Stimulated activated naive CD8-positive, alpha-beta T cell treated with anti-CD3 and anti-CD28 coated beads, Interleukin-15, Interleukin-2, amounts not matched to agents 100 ng/mL and 50 ng/mL, for 24 hours (primary cell): ENCODE results near the gene RFTN2.
"Not testable (repeated sequence)": the region's sequence is repeated elsewhere in the genome, so short reads cannot be mapped to it uniquely, and the experiment has no call there.

ENCODE experiments used
- H3K27ac Mint-ChIP-seq: one replicate; pipeline ENCODE4 v1.8.0; 2021; ENCODE audit warnings: mild to moderate bottlenecking, mixed read lengths
- H3K27me3 Mint-ChIP-seq: one replicate; pipeline ENCODE4 v1.8.0; 2021; ENCODE audit warnings: mixed read lengths
- H3K36me3 Mint-ChIP-seq: one replicate; pipeline ENCODE4 v1.8.0; 2021; ENCODE audit warnings: low read depth, mixed read lengths
- H3K4me1 Mint-ChIP-seq: one replicate; pipeline ENCODE4 v1.8.0; 2021; ENCODE audit warnings: low read depth, mixed read lengths
- H3K4me3 Mint-ChIP-seq: one replicate; pipeline ENCODE4 v1.8.0; 2021; ENCODE audit warnings: mild to moderate bottlenecking, mixed read lengths
- H3K9me3 Mint-ChIP-seq: one replicate; pipeline ENCODE4 v1.8.0; 2021; ENCODE audit warnings: mixed read lengths

RFTN2 gene

DNA sequence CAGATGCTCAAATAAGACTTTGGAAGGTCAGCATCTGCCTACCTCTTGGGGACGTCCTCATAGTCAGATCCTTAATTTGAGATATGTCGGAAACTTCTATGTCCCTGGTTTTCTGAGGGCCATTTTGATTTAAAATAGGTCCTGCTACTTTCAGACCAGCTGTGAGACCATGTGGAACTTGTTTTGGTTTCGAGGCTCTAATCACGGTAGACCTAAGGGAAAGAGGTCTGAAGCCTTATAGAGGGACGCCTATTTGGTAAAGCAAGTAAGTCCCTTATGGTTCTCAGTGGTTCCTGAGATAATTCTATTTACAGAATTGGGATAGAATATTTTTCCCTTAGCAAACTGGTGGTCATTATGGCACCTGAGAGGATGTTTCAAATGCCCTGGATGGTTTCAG is 75.1 kb downstream of the RFTN2 start:
- H3K36me3 Mint-ChIP-seq, result no peaks in the 10 kb centered on the region
- H3K27me3 Mint-ChIP-seq, result peaks cover 15% of the 10 kb centered on the region
- no peak overlapping the region for H3K27ac Mint-ChIP-seq
- no peaks in the 10 kb centered on the region for H3K9me3 Mint-ChIP-seq
- H3K4me3 Mint-ChIP-seq, result no peak overlapping the region
- H3K4me1 Mint-ChIP-seq, result peaks cover 6% of the 10 kb centered on the region

DNA sequence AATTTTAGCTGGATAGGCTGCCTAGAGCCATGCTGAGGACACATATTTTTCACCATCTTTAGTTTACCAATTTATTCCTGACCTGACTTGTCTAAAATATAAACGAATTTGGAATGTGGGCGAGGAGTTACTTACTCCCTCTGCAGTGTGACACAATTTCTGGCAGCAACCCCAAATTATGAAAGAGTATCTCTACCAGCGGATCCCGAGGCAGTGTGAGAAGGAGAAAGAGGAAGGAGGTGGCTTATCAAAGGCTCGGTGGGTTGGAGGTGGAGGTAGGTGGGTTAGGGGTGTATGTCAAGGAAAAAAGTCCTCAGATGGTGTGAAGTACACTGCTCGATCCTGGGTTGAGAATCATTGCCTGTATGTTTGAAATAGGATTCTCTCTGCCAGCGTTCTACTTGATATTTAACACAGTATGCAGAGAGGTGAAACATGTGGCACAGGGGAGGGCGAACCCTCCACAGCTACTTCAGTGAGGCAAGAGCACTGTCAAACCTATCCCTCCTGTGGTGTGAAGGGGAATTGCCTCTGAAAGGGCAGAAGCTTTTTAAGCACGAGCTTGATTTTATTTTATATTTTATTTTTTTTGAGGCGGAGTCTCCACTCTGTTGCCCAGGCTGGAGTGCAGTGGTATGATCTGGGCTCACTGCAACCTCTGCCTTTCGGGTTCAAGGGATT is 76.0 kb downstream of the RFTN2 start:
- H3K27me3 Mint-ChIP-seq, result peaks cover 15% of the 10 kb centered on the region
- H3K9me3 Mint-ChIP-seq, result no peaks in the 10 kb centered on the region
- no peaks in the 10 kb centered on the region for H3K36me3 Mint-ChIP-seq
- no peak overlapping the region for H3K27ac Mint-ChIP-seq
- H3K4me1 Mint-ChIP-seq, result peaks cover 6% of the 10 kb centered on the region
- no peak overlapping the region for H3K4me3 Mint-ChIP-seq

DNA sequence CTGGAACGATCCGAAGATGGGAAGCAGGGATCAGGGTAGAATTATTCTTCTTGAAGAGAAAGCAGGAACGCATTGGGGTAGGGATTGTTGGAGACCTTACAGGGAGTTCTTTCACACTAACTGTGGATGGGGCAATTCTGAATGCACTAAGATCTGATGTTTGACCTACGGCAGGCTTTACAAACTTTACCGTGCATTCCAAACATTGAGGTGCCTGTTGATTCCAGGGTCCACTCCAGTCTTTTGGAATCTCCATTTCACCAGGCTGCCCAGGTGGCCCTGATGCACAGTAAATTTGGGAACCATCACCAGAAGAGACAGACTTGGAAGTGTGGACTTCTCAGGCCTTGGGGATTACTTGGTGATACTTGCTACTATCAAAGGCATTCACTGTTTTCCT is 76.9 kb downstream of the RFTN2 start:
- H3K4me1 Mint-ChIP-seq, result peaks cover 6% of the 10 kb centered on the region
- H3K9me3 Mint-ChIP-seq, result no peaks in the 10 kb centered on the region
- H3K27me3 Mint-ChIP-seq, result peaks cover 15% of the 10 kb centered on the region
- H3K36me3 Mint-ChIP-seq, result no peaks in the 10 kb centered on the region
- no peak overlapping the region for H3K27ac Mint-ChIP-seq
- no peak overlapping the region for H3K4me3 Mint-ChIP-seq

DNA sequence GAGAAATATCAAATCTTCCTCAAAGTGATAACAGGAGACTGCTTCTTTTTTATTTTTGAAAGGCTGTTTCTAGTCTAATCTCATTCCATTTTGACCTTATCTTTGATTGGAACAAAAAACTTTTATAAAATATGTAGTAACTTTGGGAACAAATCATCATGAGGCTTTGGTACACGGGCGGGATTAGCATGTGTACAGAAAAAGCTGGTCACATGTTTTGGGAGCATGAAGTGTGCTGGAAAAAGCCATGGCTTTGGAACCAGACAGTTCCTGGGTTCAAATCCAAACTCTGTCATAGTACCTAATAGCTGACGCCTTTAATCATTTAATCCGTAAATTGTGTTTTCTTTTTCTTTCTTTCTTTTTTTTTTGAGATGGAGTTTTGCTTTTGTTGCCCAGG is 78.2 kb downstream of the RFTN2 start:
- Mint-ChIP-seq H3K27ac (no peak overlapping the region), H3K9me3 (no peaks in the 10 kb centered on the region), H3K27me3 (peaks cover 12% of the 10 kb centered on the region), H3K4me3 (no peak overlapping the region), H3K4me1 (peaks cover 6% of the 10 kb centered on the region), H3K36me3 (no peaks in the 10 kb centered on the region)

DNA sequence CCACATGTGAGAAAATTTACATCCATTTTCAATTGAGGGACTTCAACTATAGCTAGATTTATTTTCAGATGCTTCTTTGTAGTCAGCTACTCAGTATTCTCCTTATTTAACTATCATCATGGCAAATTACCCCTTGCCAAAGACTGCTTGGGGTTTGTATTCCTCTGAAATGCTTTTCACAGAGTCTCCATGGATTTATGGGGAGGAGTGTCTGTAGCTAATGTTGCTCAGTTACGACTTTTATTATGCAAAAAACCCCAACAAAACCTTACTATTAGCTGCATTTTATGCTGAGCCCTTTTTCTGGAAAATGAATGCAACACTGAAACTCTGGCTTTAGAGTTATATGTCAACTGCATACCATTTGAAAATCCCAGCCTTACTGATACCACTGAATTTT is 78.6 kb downstream of the RFTN2 start:
- no peaks in the 10 kb centered on the region for H3K36me3 Mint-ChIP-seq
- peaks cover 6% of the 10 kb centered on the region for H3K4me1 Mint-ChIP-seq

DNA sequence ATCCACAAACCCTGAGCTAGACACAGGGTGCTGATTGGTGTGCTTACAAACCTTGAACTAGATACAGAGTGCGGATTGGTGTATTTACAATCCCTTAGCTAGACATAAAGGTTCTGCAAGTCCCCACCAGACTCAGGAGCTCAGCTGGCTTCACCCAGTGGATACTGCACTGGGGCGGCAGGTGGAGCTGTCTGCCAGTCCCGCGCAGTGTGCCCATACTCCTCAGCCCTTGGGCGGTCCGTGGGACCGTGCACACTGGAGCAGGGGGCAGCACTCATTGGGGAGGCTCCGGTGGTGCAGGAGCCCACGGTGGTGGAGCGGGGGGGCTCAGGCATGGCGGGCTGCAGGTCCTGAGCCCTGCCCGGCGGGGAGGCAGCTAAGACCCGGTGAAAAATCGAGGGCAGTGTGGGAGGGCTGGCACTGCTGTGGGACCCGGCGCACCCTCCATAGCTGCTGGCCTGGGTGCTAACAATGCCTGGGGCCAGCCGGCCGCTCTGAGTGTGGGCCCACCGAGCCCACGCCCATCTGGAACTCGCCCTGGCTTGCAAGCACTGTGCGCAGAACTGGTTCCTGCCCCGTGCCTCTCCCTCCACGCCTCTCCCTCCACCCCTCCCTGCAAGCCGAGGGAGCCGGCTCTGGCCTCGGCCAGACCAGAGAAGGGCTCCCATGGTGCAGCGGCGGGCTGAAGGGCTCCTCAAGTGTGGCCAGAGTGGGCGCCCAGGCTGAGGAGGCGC is 83.9 kb downstream of the RFTN2 start:
- H3K27ac Mint-ChIP-seq, result no peak overlapping the region
- peaks cover 7% of the 10 kb centered on the region for H3K9me3 Mint-ChIP-seq
- H3K36me3 Mint-ChIP-seq, result no peaks in the 10 kb centered on the region
- H3K4me3 Mint-ChIP-seq, result no peak overlapping the region
- H3K27me3 Mint-ChIP-seq, result peaks cover 17% of the 10 kb centered on the region
- H3K4me1 Mint-ChIP-seq, result no peaks in the 10 kb centered on the region

More for the DNA sequence above, 78.6 kb downstream of the RFTN2 start:
- Mint-ChIP-seq H3K27ac (no peak overlapping the region), H3K27me3 (peaks cover 12% of the 10 kb centered on the region), H3K9me3 (no peaks in the 10 kb centered on the region), H3K4me3 (no peak overlapping the region)

DNA sequence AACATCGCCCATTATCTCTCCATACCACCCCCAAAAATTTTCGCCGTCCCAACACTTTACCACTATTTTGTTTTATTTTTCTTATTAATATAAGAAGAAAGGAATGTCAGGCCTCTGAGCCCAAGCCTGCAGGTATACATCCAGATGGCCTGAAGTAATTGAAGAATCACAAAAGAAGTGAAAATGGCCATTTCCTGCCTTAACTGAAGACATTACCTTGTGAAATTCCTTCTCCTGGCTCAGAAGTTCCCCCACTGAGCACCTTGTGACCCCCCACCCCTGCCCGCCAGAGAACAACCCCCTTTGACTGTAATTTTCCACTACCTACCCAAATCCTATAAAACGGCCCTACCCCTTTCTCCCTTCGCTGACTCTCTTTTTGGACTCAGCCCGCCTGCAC is 88.1 kb downstream of the RFTN2 start:
- not testable (repeated sequence) for H3K9me3 Mint-ChIP-seq, H3K4me3 Mint-ChIP-seq, H3K4me1 Mint-ChIP-seq, H3K36me3 Mint-ChIP-seq, H3K27ac Mint-ChIP-seq
- H3K27me3 Mint-ChIP-seq, result peaks cover 14% of the 10 kb centered on the region

DNA sequence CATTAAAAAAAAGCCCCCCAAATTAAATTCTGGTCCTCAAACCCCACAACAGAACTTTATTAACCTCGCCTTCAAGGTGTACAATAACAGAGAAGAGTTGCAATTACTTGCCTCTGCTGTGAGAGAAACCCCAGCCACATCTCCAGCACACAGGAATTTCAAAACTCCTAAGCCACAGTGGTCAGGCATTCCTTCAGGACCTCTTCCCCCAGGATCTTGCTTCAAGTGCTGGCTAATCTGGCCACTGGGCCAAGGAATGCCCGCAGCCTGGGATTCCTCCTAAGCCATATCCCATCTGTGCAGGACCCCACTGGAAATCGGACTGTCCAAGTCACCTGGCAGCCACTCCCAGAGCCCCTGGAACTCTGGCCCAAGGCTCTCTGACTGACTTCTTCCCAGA is 95.2 kb downstream of the RFTN2 start:
- not testable (repeated sequence) for H3K9me3 Mint-ChIP-seq, H3K27me3 Mint-ChIP-seq, H3K4me3 Mint-ChIP-seq, H3K36me3 Mint-ChIP-seq, H3K4me1 Mint-ChIP-seq, H3K27ac Mint-ChIP-seq

DNA sequence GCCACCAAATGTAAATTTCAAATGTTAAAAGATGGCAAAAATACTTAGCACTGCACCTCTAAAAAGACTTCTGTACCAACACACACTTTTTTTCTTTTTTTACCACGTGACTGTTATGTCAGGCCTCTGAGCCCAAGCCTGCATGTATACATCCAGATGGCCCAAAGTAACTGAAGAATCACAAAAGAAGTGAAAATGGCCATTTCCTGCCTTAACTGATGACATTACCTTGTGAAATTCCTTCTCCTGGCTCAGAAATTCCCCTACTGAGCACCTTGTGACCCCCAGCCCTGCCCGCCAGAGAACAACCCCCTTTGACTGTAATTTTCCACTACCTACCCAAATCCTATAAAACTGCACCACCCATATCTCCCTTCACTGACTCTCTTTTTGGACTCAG is 97.1 kb downstream of the RFTN2 start:
- not testable (repeated sequence) for H3K27me3 Mint-ChIP-seq, H3K4me1 Mint-ChIP-seq, H3K27ac Mint-ChIP-seq, H3K4me3 Mint-ChIP-seq, H3K36me3 Mint-ChIP-seq
- H3K9me3 Mint-ChIP-seq, result peaks cover 13% of the 10 kb centered on the region

DNA sequence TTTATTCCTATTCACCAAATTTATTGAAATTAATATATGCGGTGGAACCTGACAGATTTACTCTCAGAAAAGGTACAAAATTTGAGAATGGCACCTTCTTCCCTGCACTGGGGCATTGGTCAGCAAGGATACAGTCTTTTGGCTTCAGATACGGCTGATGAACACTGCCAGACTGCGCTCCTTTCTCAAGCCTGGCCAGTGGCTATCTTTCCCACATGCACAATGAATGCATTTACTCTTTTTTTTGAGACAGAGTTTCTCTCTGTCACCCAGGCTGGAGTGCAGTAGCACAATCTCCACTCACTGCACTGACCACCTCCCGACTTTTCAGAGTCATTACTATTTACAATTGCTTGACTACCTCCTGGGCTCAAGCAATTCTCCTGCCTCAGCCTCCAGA is 97.9 kb downstream of the RFTN2 start:
- Mint-ChIP-seq H3K9me3 (peaks cover 19% of the 10 kb centered on the region), H3K4me3 (no peak overlapping the region), H3K36me3 (peaks cover 16% of the 10 kb centered on the region)

DNA sequence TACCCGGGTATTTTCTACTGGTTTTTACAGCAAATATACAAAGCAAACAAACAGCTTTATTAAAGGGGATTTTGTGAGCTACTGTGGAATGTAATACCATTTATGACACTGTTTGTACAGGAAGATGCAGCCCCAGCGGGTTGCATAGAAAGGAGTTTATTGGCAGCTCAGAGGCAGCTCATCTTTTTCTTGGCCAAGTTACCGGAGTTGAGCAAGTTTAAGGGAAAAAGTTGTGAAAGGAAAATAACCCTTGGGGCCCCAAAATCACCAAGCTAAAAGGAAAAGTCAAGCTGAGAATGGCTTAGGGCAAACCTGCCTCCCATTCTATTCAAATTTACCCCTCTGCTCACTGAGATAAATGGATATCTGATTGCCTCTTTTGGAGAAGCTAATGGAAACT is 98.8 kb downstream of the RFTN2 start:
- H3K27me3 Mint-ChIP-seq, result no peaks in the 10 kb centered on the region
- peaks cover 19% of the 10 kb centered on the region for H3K9me3 Mint-ChIP-seq
- no peak overlapping the region for H3K4me3 Mint-ChIP-seq
- peaks cover 21% of the 10 kb centered on the region for H3K36me3 Mint-ChIP-seq
- no peaks in the 10 kb centered on the region for H3K4me1 Mint-ChIP-seq
- no peak overlapping the region for H3K27ac Mint-ChIP-seq

More for the DNA sequence above, 97.9 kb downstream of the RFTN2 start:
- no peak overlapping the region for H3K27ac Mint-ChIP-seq
- no peaks in the 10 kb centered on the region for H3K4me1 Mint-ChIP-seq
- H3K27me3 Mint-ChIP-seq, result no peaks in the 10 kb centered on the region

DNA sequence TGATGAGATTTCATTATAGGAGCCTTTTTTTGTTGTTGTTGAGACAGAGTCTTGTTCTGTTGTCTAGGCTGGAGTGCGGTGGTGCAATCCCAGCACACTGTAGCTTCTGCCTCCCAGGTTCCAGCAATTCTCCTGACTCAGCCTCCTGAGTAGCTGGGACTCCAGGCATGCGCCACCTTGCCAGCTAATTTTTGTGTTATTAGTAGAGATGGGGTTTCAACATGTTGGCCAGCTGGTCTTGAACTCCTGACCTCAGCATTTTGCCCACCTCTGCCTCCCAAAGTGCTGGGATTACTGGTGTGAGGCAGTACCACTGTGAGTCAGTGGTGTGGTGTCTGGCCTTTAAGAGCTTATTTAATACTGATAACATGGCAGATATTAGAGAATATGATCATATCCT is 99.4 kb downstream of the RFTN2 start:
- no peak overlapping the region for H3K4me3 Mint-ChIP-seq
- H3K27me3 Mint-ChIP-seq, result no peaks in the 10 kb centered on the region
- no peaks in the 10 kb centered on the region for H3K4me1 Mint-ChIP-seq
- H3K9me3 Mint-ChIP-seq, result peaks cover 19% of the 10 kb centered on the region
- no peak overlapping the region for H3K27ac Mint-ChIP-seq
- peaks cover 21% of the 10 kb centered on the region for H3K36me3 Mint-ChIP-seq

DNA sequence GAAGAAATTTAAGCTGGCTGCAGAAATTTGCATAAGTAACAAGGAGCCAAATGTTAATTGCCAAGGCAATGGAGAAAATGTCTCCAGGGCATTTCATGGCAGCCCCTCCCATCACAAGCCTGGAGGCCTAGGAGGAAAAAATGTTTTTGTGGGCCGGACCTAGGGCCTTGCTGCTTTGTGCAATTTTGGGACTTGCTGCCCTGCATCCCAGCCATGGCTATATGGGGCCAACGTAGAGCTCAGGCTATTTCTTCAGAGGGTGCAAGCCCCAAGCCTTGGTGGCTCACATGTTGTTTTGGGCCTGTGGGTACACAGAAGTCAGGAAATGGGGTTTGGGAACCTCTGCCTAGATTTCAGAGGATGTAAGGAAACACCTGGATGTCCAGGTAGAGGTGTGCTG is 101.8 kb downstream of the RFTN2 start:
- Mint-ChIP-seq H3K36me3 (peaks cover 25% of the 10 kb centered on the region), H3K4me3 (no peak overlapping the region), H3K4me1 (no peaks in the 10 kb centered on the region), H3K27ac (no peak overlapping the region), H3K27me3 (no peaks in the 10 kb centered on the region), H3K9me3 (peaks cover 19% of the 10 kb centered on the region)

DNA sequence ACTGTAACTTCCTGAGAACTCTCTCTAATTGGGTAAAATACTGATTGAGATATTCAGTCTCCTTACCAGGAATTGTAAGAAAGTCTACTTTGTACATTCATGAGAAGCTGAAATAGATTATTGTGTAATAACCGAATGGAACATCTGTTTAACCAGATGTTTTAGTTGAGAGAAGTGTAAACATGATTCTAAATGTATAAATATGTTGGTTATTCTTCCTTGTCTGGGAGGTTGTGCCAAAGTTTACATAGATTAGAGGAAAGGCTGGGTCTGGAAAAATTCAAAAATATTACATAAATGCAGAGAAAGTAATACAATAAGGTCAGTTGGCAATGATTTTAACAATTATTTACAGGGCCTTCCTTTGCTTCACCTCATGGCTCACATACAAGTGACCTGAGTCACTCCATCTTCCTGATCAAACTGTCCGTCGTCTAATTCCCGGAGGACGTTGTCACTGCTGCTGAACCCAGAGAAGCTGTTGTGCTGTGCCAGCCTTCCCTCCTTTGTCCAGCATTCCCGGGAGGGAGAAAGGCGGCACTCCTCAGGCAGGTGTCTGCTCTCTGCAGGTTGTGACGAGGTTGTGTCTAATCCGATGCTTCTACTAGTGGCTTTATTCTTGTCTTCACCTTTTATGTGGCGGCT is 103.6 kb downstream of the RFTN2 start:
- Mint-ChIP-seq H3K4me3 (no peak overlapping the region), H3K27me3 (no peaks in the 10 kb centered on the region), H3K36me3 (peaks cover 32% of the 10 kb centered on the region), H3K4me1 (no peaks in the 10 kb centered on the region), H3K9me3 (peaks cover 19% of the 10 kb centered on the region), H3K27ac (no peak overlapping the region)

DNA sequence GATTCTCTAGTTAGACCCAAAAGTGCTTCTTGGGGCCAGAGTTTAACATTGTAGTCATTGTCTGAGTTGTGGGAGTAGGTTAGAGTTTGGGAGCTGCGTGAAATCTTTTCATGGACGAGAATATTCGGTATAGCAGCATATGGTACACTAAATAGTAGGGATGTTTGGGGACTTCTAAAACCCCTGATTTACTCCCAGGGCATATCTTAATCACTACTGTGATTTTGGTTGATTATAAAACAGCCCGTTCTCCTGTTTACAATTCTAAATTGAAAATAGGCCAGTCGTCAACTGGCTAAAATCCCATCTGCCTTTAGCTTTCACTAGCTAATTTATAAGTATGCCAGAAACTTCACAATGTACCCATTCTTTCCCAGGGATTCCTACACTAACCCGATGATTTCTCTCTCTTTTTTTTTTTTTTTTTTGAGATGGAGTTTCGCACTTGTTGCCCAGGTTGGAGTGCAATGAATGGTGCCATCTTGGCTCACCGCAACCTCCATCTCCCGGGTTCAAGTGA is 115.2 kb downstream of the RFTN2 start:
- H3K36me3 Mint-ChIP-seq, result peaks cover 40% of the 10 kb centered on the region
- no peaks in the 10 kb centered on the region for H3K9me3 Mint-ChIP-seq
- no peaks in the 10 kb centered on the region for H3K27me3 Mint-ChIP-seq
- H3K4me3 Mint-ChIP-seq, result no peak overlapping the region
- H3K4me1 Mint-ChIP-seq, result peaks cover 2% of the 10 kb centered on the region
- H3K27ac Mint-ChIP-seq, result no peak overlapping the region
